NCI-H524 (cell line): ENCODE data around the gene MKRN2.

ENCODE experiments used
- DNase-seq, 2 experiments: peaks; one replicate each; lab custom pipeline; 2025; lab: John Stamatoyannopoulos, UW

Gene MKRN2

GRCh38 chr3:12553921-12554391 is 2.9 kb upstream of the MKRN2 start:
- DNase-seq: peak; percentile 18 to 71

- DNase-seq: no peak
These were observed 585 bp upstream of the MKRN2 start for GRCh38 chr3:12556314-12556689.

GRCh38 chr3:12557473-12558100 is 700 bp downstream of the MKRN2 start:
- no peak for DNase-seq

- no peak for DNase-seq
These were observed 1.8 kb downstream of the MKRN2 start for GRCh38 chr3:12558706-12559105.

- peak in 1 of 2 experiments; percentile 20 for DNase-seq
These were observed 2.6 kb downstream of the MKRN2 start for GRCh38 chr3:12559520-12559919.

GRCh38 chr3:12560505-12561190 is 3.8 kb downstream of the MKRN2 start:
- DNase-seq: no peak

GRCh38 chr3:12561397-12561796 is 4.5 kb downstream of the MKRN2 start:
- no peak for DNase-seq

GRCh38 chr3:12562451-12562850 is 5.6 kb downstream of the MKRN2 start:
- DNase-seq: no peak

GRCh38 chr3:12566976-12567375 is 10.1 kb downstream of the MKRN2 start:
- no peak for DNase-seq

- no peak for DNase-seq
These were observed 11.9 kb downstream of the MKRN2 start for GRCh38 chr3:12568747-12569146.

- DNase-seq: no peak
These were observed 12.9 kb downstream of the MKRN2 start for GRCh38 chr3:12569836-12570235.

- no peak for DNase-seq
These were observed 15.1 kb downstream of the MKRN2 start for GRCh38 chr3:12571986-12572385.

GRCh38 chr3:12574131-12574530 is 17.2 kb downstream of the MKRN2 start:
- no peak for DNase-seq

GRCh38 chr3:12574661-12575060 is 17.8 kb downstream of the MKRN2 start:
- DNase-seq: no peak

GRCh38 chr3:12577379-12577778 is 20.5 kb downstream of the MKRN2 start:
- no peak for DNase-seq

GRCh38 chr3:12578742-12579141 is 21.9 kb downstream of the MKRN2 start:
- DNase-seq: no peak

GRCh38 chr3:12579456-12579855 is 22.6 kb downstream of the MKRN2 start:
- no peak for DNase-seq

GRCh38 chr3:12579905-12580304 is 23.0 kb downstream of the MKRN2 start:
- no peak for DNase-seq

GRCh38 chr3:12582730-12583129 is 25.8 kb downstream of the MKRN2 start:
- no peak for DNase-seq

- no peak for DNase-seq
These were observed 26.4 kb downstream of the MKRN2 start for GRCh38 chr3:12583280-12583679.

GRCh38 chr3:12584083-12584482 is 27.2 kb downstream of the MKRN2 start:
- no peak for DNase-seq

- DNase-seq: no peak
These were observed 28.3 kb downstream of the MKRN2 start for GRCh38 chr3:12585181-12585580.

- no peak for DNase-seq
These were observed 29.1 kb downstream of the MKRN2 start for GRCh38 chr3:12585970-12586369.

GRCh38 chr3:12586403-12586802 is 29.5 kb downstream of the MKRN2 start:
- DNase-seq: no peak
